Measurements from ENCODE around the gene TBL1X.

The TBL1X gene

DNA sequence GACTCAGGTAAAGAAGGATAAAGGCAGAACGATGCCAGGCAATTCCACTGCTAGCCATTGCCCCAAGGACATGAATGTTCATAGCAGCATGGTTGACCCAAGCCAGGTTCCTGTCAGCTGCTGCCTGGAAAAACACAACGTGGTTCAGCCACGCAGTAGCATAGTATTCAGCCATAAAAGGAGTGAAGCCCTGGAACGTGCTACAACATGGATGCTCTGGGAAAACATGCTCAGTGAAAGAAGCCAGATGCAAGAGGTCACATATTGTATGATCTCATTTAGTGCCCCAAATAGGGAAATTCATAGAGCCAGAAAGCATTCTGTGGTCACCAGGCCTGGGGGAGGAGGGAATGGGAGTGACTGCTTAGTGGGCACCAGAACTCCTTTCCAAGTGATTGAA, 170.9 kb downstream of the TBL1X start:
- no peak for DNase-seq

DNA sequence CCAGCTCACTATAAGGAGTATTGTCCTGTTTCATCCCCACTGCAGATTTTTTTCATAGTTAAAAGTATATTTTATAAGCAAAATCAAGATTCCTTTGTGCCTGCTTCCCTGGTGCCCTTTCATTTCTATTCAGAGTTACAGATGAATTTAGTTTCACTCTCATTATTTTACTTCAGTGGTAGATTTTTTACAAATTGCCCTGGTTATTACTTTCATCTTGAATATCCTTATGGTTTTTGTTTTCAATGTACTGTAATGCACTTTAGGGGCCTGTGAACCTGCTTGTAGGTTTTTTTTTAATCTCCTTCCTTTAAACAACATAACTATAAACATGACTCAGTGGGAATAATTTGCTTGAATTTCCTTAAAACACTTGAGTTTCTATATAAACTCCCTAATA, 174.0 kb downstream of the TBL1X start:
- no peak for DNase-seq

GRCh38 chrX:9642270-9642995, 177.6 kb downstream of the TBL1X start:
- DNase-seq: no peak

GRCh38 chrX:9643807-9644206, 178.9 kb downstream of the TBL1X start:
- no peak for DNase-seq

GRCh38 chrX:9644335-9644734, 179.5 kb downstream of the TBL1X start:
- no peak for DNase-seq

- no peak for DNase-seq
Observed at GRCh38 chrX:9646471-9647224, 181.8 kb downstream of the TBL1X start.

- no peak for DNase-seq
Observed at GRCh38 chrX:9647431-9647830, 182.6 kb downstream of the TBL1X start.

GRCh38 chrX:9650091-9650490, 185.2 kb downstream of the TBL1X start:
- DNase-seq: no peak

GRCh38 chrX:9651737-9652136, 186.9 kb downstream of the TBL1X start:
- DNase-seq: no peak

GRCh38 chrX:9654929-9655328, 190.1 kb downstream of the TBL1X start:
- no peak for DNase-seq

DNA sequence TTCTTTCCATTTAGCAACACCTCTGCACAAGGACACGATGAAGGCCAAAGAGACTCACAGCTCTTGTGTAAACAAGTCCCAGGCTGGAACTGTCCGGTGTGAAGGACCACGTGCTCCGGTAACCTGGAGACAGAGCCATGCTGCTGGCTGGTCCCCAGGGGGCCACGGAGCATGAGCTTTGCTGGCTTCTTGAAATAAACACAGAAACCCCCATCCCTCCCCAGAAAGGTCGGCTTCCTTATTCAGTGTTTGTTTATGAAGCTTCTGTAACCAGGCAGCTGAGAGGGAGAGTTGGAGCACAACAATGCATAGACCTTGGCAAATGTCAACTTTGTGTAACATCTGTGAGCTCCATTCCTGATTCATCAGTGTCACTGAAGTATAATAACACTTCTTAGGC, 191.4 kb downstream of the TBL1X start:
- no peak for DNase-seq

GRCh38 chrX:9656871-9657270, 192.0 kb downstream of the TBL1X start:
- DNase-seq: no peak

- DNase-seq: no peak
Observed at GRCh38 chrX:9657590-9658256, 192.9 kb downstream of the TBL1X start.

- no peak for DNase-seq
Observed at GRCh38 chrX:9658409-9658808, 193.6 kb downstream of the TBL1X start.

GRCh38 chrX:9659571-9660195, 194.8 kb downstream of the TBL1X start:
- no peak for DNase-seq

GRCh38 chrX:9662148-9662547, 197.3 kb downstream of the TBL1X start:
- no peak for DNase-seq

- no peak for DNase-seq
Observed at GRCh38 chrX:9663216-9663615, 198.4 kb downstream of the TBL1X start.

- DNase-seq: no peak
Observed at GRCh38 chrX:9664224-9664623, 199.4 kb downstream of the TBL1X start.

- no peak for DNase-seq
Observed at GRCh38 chrX:9665113-9665512, 200.3 kb downstream of the TBL1X start.

- DNase-seq: no peak
Observed at GRCh38 chrX:9668537-9668936, 203.7 kb downstream of the TBL1X start.

- no peak for DNase-seq
Observed at GRCh38 chrX:9670136-9670814, 205.4 kb downstream of the TBL1X start.

GRCh38 chrX:9671998-9672397, 207.1 kb downstream of the TBL1X start:
- no peak for DNase-seq

DNA sequence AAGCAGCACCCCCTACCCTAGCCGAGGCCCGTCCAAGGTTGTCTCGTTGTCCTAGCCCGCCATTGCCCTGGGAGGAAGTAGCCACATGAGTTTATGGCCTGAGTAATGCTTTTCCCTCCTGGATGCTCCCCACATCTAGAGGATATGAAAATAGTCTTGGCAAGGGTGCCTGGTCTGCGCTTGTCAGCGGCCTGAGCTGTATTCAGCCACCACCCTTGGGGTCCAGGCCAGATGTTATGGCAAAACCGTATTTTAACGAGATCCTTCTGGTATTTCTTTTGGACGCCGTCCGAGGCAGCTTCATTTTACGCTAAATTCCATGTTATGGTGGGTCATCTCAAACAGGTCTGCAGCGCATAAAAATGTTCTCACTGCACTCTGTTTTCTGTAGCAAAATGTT, 211.4 kb downstream of the TBL1X start:
- DNase-seq: no peak

Measured in NCI-H1694 (cell line).